ENCODE data around the gene TMEM131.
"Not testable (repeated sequence)": the region's sequence is repeated elsewhere in the genome, so short reads cannot be mapped to it uniquely, and the experiment has no call there.

TMEM131 gene

DNA sequence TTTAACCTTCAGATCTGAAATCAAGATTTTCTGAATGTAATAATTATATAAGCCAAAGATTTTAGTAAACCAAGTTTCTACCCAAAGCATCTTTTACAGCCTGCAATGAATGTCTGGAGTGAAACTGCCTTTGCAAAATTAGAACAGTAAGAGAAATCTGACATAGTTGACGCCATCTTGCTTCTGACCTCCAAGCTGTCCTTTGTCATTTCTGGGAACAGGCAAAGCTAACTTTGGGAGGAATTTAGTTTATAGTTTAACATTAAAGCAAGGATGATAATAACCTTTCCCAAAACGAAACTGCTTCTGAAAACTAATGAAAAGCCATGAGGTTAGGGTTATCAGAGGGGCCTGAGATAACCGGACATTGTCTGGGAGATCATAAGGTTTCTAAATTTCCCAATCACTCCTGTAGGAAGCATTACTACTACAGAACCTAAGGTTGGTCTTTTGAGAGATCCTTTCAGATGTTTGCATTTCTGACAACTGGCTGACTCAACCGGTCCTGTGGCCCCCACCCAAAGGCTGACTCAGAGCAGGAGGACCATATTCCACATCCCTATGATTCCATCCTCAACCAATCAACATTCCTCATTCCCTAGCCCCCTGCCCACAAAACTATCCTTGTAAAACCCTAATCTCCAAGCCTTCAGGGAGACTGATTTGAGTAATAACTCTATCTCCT is 124.5 kb downstream of the TMEM131 start:
- in situ Hi-C loops (cut with MboI; ENCODE audit: low sequenced_read_pairs) = no loop called here

DNA sequence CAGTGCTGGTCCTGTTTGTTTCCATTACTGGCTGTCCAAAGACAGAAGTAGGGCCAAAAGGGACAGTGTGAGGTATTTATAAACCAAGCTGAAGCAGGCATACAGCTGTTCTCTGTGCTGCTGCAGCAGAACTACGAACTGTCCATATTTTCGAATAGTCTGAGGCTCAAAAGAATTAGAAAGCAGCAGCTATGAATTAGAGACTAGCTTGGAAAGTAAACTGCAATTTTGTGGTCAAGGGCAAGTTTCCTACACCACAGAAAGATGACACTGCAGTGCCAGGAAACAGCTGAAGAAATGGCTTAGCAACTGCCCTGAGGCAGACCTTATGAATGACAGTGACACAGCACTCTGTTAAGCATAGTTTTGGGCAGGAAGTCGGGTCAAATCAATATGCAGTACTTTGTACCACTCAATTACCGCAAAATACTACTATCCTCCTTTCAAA is 125.3 kb downstream of the TMEM131 start:
- in situ Hi-C loops (cut with MboI; ENCODE audit: low sequenced_read_pairs) = no loop called here

DNA sequence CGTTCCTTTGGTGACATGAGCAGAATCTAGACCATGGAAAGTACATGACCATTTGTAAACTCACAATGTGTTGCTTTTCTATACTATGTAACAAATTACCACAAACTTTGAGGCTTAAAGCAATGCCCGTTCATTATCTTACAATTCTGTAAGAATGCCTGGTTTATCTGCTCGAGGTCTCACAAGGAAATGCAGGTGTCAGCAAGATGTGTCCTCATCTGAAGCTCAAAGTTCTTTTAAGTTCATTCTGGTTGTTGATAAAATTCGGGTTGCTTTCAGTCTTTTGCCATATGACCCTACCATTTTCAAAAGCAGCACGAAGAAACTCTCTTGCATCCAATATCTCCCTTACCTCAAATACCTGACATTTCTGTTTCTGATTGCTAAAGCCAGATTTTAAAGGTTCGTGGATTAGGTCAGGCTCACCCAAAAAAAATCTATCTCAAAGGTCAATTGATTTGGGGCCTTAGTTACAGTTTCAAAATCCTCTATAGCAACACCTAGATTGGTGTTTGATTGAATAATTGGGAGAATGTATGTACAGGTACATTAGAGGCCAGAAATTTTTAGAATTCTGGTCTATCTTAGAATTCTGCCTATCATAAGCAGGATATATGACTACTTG is 125.9 kb downstream of the TMEM131 start:
- in situ Hi-C loops (cut with MboI; ENCODE audit: low sequenced_read_pairs) = no loop called here

DNA sequence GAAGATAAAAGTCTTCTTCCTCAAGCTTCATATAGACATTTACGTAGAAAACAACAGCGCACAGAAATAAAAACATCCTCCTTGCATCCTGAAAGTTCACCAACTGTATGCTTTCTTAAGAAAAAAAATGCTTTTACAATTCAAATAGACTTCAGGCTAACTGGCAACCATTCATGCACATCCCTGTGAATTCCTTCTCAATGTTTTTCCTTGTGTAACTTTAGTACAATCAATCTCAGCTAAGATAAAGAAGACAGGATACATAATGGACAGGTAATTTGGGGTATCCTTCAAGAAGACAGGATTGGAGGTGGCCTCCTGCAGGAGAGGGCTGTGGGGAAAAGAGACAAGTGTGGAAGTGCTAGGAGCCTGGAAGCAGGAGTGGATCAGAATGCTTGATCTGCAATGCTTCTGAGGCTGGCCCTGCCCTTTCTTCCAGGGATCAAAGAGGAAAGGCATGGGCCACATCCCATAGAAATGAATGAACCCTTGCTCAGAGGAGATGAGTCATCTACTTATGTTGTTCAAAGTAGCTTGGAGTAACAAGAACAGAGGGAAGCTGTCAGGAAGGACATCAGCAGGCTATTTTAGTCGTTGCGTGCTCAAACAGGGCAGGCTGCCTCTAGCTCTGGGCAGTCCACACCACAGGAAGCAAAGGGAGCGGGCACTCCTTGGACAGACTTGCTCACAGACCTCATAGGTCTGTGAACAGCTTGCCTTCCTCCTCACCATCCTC is 126.6 kb downstream of the TMEM131 start:
- in situ Hi-C loops (cut with MboI; ENCODE audit: low sequenced_read_pairs) = no loop called here

DNA sequence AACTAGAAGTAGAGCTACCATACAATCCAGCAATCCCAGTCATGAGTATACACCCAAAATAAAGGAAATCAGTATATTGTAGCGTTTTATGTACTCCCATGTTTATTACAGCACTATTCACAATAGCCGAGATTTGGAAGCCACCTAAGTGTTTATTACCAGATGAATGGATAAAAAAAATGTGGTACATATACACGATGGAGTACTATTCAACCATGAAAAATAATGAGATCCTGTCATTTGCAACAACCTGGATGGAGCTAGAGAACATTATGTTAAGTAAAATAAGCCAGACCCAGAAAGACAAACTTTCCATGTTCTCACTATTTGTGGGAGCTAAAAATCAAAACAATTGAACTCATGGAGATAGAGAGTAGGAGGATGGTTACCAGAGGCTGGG is 131.9 kb downstream of the TMEM131 start:
- in situ Hi-C loops (cut with MboI; ENCODE audit: low sequenced_read_pairs) = no loop called here

DNA sequence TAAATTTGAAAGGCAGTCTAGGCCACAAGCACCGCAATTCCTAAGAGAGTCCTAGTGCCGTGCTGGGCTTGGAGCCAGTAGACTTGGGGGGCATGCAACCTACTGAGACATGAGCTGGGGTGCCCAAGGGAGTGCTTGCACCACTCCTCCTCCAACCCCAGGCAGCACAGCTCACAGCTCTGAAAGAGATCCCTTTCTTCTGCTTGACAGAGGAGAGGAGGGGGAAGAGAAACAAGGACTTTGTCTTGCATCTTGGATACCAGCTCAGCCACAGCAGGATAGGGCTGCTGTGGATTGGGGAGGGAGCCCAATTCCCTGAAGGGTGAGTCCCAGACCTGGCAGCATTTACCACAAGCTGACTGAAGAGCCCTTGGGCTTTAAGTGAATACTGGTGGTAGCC is 134.6 kb downstream of the TMEM131 start:
- in situ Hi-C loops (cut with MboI; ENCODE audit: low sequenced_read_pairs) = no loop called here

DNA sequence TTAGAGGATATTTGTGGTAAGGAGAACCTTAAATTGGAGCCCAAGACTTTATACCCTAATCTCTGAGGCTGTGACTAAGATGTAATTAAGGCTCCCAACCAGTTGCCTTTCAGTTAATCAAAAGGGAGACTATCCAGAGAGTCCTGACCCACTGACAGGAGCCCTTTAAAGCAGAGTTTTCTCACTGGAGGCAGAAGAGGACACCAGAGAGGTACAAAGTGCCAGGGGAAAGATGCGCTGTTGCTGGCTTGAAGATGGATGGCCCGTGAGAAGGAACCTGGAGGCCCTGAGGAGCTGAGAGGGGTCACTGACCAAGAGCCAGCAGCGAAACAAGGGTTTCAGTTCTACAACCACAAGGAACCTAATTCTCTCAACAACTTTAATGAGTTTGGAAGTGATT is 137.3 kb downstream of the TMEM131 start:
- in situ Hi-C loops (cut with MboI; ENCODE audit: low sequenced_read_pairs) = no loop called here

DNA sequence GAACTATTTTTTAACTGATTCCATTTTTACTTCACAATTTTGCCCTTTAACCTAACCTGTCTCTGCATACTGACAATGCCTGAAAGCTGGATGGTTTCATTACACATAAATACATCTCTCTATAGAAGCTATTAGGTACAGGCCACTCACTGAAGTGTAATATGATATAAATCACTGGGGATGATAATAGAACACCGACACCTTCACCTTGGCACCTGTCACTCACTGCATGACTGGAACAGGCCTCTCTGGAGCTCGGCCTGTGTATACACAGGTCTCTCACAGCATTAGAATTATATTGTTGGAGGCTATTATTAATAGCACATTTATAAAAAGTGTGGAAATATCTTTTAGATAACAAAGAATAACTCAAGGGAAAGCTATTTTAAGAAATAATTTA is 138.2 kb downstream of the TMEM131 start:
- in situ Hi-C loops (cut with MboI; ENCODE audit: low sequenced_read_pairs) = no loop called here

DNA sequence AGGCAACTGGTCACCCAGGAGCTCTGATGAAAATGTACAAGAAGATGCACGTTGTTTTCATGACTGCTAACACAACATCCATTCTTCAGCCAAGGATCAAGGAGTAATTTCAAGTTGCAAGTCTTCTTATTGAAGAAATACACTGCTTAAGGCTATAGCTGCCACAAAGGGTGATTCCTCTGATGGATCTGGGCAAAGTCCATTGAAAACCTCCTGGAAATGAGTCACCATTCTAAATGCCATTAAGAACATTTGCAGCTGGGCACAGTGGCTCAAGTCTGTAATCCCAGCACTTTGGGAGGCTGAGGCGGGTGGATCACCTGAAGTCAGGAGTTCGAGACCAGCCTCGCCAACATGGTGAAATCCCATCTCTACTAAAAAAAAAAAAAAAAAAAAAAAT is 142.7 kb downstream of the TMEM131 start:
- in situ Hi-C loops (cut with MboI; ENCODE audit: low sequenced_read_pairs) = not testable (repeated sequence)

DNA sequence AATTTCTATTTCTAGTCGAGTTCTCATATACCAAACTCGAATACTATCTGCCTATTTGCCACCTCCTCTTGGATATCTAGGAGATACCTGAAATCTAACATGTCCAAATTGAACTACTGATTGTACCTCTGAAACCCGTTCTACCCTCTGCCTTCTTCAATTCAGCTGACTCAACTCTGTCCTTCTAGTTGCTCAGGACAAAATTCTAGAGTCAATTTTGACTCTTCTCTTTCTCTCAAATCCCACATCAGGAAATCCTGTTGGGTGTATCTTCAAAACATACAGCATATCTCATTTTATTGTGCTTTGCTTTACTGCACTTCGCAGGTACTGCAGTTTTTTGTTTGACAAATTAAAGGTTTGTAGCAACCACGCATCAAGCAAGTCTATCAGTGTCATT is 144.6 kb downstream of the TMEM131 start:
- in situ Hi-C loops (cut with MboI; ENCODE audit: low sequenced_read_pairs) = no loop called here

DNA sequence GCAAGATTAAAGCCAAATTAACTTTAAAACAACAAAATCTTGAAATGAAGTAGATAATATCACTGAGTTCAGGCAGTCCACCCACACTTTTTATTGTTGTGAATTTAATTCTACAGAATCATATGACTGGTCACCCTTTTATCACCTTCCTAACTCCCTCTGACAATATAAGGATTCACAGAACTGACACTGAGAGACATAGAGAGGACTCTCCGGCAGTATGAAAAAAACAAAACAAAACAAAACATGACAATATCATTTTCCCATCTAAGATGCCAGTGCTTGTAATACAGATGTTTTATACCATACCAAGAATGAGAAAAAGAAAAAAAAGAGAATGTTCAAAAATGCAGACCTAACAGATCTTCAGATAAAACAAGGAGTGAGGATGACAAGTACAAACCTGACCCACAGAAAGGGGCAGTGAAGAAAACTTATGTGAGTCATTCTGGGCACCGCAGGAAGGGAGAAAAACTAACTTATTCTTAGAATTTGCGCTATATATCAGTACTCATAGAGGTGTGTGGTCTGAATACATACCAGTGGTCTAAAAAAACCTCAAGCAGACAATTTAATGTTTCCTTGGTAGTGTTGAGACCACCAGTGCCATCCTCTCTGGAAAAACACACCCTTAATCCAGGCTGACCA is 145.7 kb downstream of the TMEM131 start:
- in situ Hi-C loops (cut with MboI; ENCODE audit: low sequenced_read_pairs) = no loop called here

DNA sequence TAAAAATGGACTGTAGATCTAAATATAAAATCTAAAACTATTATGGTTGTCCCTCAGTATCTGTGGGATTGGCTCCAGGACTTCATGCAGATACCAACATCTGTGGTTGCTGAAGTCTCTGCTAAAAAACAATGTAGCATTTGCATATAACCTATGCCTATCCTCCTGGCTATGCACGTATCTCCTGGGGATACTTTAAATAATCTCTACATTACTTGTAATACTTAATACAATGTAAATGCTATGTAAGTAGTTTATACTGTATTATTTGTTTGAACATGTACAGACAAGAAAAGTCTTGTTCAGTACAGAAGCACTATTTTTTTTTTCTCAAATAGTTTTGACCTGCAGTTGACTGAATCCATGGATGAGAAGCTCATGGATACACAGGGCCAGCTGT is 147.4 kb downstream of the TMEM131 start:
- in situ Hi-C loops (cut with MboI; ENCODE audit: low sequenced_read_pairs) = no loop called here

DNA sequence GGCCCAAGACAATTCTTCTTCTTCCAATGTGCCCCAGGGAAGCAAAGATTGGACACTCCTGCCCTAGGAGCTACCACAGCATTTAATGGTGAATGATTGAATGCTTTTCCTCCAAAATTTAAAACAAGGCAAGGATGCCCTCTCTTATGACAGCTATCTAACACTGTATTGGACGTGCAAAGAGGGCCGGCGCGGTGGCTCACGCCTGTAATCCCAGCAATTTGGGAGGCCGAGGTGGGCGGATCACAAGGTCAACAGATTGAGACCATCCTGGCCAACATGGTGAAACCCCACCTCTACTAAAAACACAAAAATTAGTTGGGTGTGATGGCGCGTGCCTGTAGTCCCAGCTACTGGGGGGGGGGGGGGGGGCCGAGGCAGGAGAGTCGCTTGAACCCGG is 149.0 kb downstream of the TMEM131 start:
- in situ Hi-C loops (cut with MboI; ENCODE audit: low sequenced_read_pairs) = not testable (repeated sequence)

DNA sequence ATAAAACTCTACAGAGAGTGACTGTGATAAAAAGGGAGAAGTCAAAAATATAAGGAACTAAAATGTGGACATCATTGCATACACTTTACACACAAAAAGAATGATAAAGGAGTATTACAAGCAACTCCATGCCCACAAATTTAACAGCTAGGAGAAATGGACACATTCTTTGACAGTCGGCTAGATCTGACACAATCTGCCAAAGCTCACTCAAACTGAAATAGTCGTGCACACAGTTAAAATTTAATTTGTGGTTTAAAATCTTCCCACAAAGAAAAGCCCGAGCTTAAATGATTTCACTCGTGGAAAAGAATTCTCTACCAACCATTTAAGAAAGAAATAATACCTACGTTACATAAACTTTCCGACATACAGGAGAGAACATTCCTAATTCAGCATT is 149.9 kb downstream of the TMEM131 start:
- in situ Hi-C loops (cut with MboI; ENCODE audit: low sequenced_read_pairs) = no loop called here

DNA sequence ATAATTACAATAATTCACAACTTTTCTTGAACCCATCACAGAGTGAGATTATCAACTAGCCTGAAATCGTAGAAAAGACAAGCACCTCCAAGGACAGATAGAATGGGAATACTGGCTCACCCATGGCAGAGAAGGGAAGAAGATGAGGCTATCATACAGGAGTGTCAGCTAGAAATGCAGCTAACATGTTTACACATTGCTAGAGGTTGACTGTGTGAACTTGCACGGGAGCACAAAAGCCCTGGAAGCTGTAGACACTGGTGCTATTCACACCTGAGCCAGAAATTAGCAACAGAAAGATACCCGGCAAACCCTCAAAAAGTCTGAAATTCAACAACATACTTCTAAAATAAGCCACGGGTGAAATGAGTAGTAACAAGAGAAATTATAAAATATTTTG is 150.6 kb downstream of the TMEM131 start:
- in situ Hi-C loops (cut with MboI; ENCODE audit: low sequenced_read_pairs) = no loop called here

DNA sequence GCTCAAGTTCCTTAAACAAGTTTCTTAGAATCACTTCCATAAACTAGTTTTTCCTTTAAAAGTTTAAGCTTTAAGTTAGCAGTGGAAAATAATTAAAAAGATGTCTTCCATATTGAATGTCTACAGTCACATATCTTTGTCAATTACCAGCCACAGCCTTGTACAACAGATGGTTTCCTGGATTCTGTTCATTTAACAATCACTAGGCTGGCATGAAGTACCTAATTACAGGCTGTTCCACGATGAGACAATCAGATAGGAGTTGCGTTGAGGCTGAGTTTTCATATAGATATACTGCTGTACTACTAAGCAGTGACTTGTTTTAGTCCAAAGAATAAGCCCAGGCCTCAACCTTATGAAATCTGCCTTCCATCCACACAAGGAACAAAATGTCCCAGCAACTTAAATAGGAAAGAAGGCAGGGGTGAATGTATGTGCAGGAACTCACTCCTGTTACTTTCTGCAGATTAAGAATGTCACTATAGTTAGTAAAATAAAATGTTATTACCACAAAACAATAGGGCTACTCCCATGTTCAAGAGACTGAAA is 151.4 kb downstream of the TMEM131 start:
- in situ Hi-C loops (cut with MboI; ENCODE audit: low sequenced_read_pairs) = no loop called here

DNA sequence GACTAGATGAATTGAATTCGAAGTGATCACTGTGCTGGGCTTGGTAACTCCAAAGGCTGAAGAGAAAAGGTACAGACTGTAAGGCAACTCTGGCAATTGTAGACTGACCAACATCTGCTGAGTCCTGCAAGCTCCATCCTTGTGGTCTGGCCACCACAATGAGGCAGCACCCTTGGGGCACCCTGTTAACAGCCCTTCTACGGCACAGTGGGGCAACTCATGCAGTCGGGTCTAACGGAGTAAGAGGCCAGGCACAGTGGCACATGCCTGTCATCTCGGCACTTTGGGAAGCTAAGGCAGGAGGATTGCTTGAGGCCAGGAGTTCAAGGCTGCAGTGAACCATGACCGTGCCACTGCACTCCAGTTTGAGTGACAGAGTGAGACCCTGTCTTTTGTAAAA is 155.6 kb downstream of the TMEM131 start:
- in situ Hi-C loops (cut with MboI; ENCODE audit: low sequenced_read_pairs) = no loop called here

DNA sequence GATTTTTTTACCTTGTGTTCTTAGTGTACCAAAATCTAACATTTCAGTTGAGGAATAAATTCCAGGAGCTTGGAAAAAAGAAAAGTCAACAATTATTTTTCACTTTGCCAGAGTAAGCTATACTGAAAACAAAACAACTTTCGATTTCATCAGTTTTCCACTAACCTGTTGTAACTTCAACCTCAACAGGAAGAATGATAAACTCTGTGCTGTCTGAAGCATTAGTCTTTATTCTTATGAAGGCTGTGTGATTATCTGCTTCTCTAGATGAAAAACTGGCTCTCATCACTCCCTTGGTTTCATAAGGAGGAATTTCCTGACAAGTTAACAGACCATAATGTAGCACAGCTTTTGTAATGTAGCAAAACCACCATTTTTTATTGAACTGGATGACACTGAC is 161.1 kb downstream of the TMEM131 start:
- in situ Hi-C loops (cut with MboI; ENCODE audit: low sequenced_read_pairs) = no loop called here

DNA sequence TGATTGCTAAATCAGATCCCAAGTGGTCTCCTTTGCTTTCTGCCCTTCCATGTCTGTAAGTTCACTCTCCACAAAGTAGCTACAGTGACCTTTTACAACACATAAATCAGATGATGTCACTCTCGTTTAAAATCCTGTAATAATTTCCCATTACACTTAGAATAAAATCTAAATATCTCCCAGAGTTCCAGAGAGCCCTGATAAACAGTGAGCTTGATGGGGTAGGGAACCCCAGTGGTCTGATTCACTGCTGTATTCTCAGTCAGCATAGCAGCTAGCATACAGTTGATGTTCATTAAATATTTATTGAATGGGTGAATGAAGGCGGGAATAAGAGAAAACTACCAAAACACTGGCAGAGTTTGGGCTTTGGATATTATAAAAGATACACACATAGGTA is 164.6 kb downstream of the TMEM131 start:
- in situ Hi-C loops (cut with MboI; ENCODE audit: low sequenced_read_pairs) = no loop called here

DNA sequence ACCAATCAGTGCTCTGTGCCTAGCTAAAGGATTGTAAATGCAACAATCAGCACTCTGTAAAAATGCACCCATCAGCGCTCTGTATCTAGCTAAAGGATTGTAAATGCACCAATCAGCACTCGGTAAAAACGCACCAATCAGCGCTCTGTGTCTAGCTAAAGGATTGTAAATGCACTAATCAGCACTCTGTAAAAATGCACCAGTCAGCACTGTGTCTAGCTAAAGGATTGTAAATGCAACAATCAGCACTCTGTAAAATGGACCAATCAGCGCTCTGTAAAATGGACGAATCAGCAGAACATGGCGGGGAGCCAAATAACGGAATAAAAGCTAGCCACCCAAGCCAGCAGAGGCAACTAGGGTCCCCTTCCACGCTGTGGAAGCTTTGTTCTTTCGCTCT is 166.5 kb downstream of the TMEM131 start:
- in situ Hi-C loops (cut with MboI; ENCODE audit: low sequenced_read_pairs) = not testable (repeated sequence)

DNA sequence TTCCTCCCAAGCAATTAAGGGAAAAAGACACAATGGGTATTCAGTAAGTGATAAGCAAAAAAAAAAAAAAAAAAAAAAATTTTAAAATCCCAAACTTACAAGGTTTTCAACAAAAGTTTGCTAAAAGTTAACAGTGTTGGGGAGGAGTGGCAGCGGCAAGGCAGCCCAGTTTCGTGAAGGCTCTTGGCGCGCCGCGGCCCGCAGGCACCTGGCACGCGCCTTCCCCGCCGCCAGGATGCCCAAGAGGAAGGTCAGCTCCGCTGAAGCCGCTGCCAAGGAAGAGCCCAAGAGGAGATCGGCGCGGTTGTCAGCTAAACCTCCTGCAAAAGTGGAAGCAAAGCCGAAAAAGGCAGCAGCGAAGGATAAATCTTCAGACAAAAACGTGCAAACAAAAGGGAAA is 168.7 kb downstream of the TMEM131 start:
- in situ Hi-C loops (cut with MboI; ENCODE audit: low sequenced_read_pairs) = not testable (repeated sequence)

All from hTERT RPE-1 (cell line).